HepG2 (cell line): Measurements from ENCODE around the gene GPRC5D. TPM values are rescaled to one million over a fixed set of nuclear protein-coding genes. Genes with fewer than 3 reads are reported as not detected.

ENCODE experiments used
- ATAC-seq: fragments of 200-7000 bp; cut with Tn5 transposase; 3 replicates; pipeline ENCODE4 v1.9.1; 2020; ENCODE audit warnings: mild to moderate bottlenecking, moderate library complexity
- BruUV-seq: library from RNA; stranded (reverse); fragments of 400-500 nt; replicated peaks from 2 replicates; lab custom pipeline; 2021; lab: Mats Ljungman, UMichigan
- CTCF ChIA-PET: fragments of 300-600 bp; formaldehyde crosslinking; extraction: SDS; loops from one replicate; lab custom pipeline; 2021; ENCODE audit warnings: low total read pairs, inconsistent platforms, low intra/inter-chr PET ratio; lab: Yijun Ruan, JAX
- POLR2A ChIA-PET: fragments of 350-600 bp; sonication (Branson Sonifier 250); formaldehyde crosslinking; loops from one replicate; lab custom pipeline; 2020; ENCODE audit warnings: antibody characterized with exemption, inconsistent platforms; lab: Yijun Ruan, JAX
- DNase-seq: peaks from one replicate; pipeline ENCODE4 v3.0.0-alpha.2; 2015; ENCODE audit warnings: low spot score
- FAIRE-seq: peaks from 3 replicates; lab custom pipeline; 2011; peaks lifted over from hg19 to GRCh38; lab: Jason Lieb, UNC
- H2AFZ ChIP-seq: one replicate; pipeline ENCODE4 v1.6.1; 2011; ENCODE audit warnings: low read length, inconsistent platforms
- H3K27ac ChIP-seq: fragments of 300-600 bp; 3 replicates; pipeline ENCODE4 v1.8.0; 2011; ENCODE audit warnings: mixed run types, mild to moderate bottlenecking, mixed read lengths, low read length, inconsistent platforms; ENCODE audit not compliant: insufficient read depth; ENCODE audit errors: extremely low read length
- H3K27me3 ChIP-seq, 2 experiments: fragments of 200-600 bp in 1 of 2; 2 replicates in 1 of 2; 3 replicates in 1 of 2; pipeline versions ENCODE4 v1.6.0 to v1.8.0; 2011; ENCODE audit warnings: low read length in 2 of 2, mild to moderate bottlenecking in 2 of 2, moderate library complexity in 2 of 2, inconsistent platforms in 1 of 2; ENCODE audit not compliant: insufficient read depth in 2 of 2, control insufficient read depth in 1 of 2
- H3K36me3 ChIP-seq, 2 experiments: fragments of 200-600 bp in 1 of 2; replicated peaks in 1 of 2; 2 replicates in 1 of 2; 3 replicates in 1 of 2; pipeline versions ENCODE4 v1.5.1 to v1.8.0; 2011; ENCODE audit warnings: low read length in 2 of 2, inconsistent platforms in 1 of 2; ENCODE audit not compliant: insufficient read depth in 2 of 2, control insufficient read depth in 1 of 2
- H3K4me1 ChIP-seq: 2 replicates; pipeline ENCODE4 v1.5.1; 2012; ENCODE audit warnings: low read length, inconsistent platforms; ENCODE audit not compliant: insufficient read depth
- H3K4me2 ChIP-seq: 2 replicates; pipeline ENCODE4 v1.6.0; 2011; ENCODE audit warnings: low read depth, low read length, inconsistent platforms
- H3K4me3 ChIP-seq, 3 experiments: fragments of 200-600 bp in 1 of 3; sonication (generic), shearing (Covaris generic) in 1 of 3; replicated peaks in 1 of 3; 2 replicates each; pipeline ENCODE4 v1.5.1; 2011 to 2016; ENCODE audit warnings: low read length in 3 of 3, inconsistent platforms in 2 of 3, low read depth in 2 of 3, mild to moderate bottlenecking in 2 of 3, control low read depth in 1 of 3, mixed read lengths in 1 of 3; ENCODE audit not compliant: insufficient read depth in 1 of 3
- H3K79me2 ChIP-seq: one replicate; pipeline ENCODE4 v1.6.1; 2011; ENCODE audit warnings: low read length, inconsistent platforms; ENCODE audit not compliant: insufficient read depth
- H3K9ac ChIP-seq: 2 replicates; pipeline ENCODE4 v1.6.0; 2011; ENCODE audit warnings: mild to moderate bottlenecking, low read depth, low read length, inconsistent platforms; ENCODE audit not compliant: insufficient read depth
- H3K9me3 ChIP-seq: 2 replicates; pipeline ENCODE4 v1.5.1; 2012; ENCODE audit warnings: mild to moderate bottlenecking, low read length
- H4K20me1 ChIP-seq: 2 replicates; pipeline ENCODE4 v1.6.0; 2011; ENCODE audit warnings: inconsistent platforms, mild to moderate bottlenecking, low read length, moderate library complexity; ENCODE audit not compliant: insufficient read depth
- BRD4 ChIP-seq: sonication (generic); formaldehyde crosslinking; IDR thresholded peaks from 2 replicates; pipeline ENCODE4 v1.4.0; 2020; ENCODE audit warnings: missing genetic modification reagents
- CSRNP2 ChIP-seq: sonication (generic); formaldehyde crosslinking; conservative IDR thresholded peaks from 2 replicates; pipeline ENCODE4 v1.8.0; 2022; ENCODE audit warnings: low read depth, missing genetic modification reagents
- MED8 ChIP-seq: sonication (generic); formaldehyde crosslinking; IDR thresholded peaks from 2 replicates; pipeline ENCODE4 v1.8.1; 2023; ENCODE audit warnings: mild to moderate bottlenecking, missing genetic modification reagents; ENCODE audit not compliant: insufficient replicate concordance
- MTF2 ChIP-seq: sonication (generic); formaldehyde crosslinking; IDR thresholded peaks from 2 replicates; pipeline ENCODE4 v1.5.0; 2020; ENCODE audit warnings: missing genetic modification reagents, borderline replicate concordance
- MYC ChIP-seq: sonication (generic); formaldehyde crosslinking; IDR thresholded peaks from 2 replicates; pipeline ENCODE4 v1.9.0; 2021; ENCODE audit warnings: missing genetic modification reagents, borderline replicate concordance
- RBM22 ChIP-seq: fragments of 200-400 bp; formaldehyde crosslinking; optimal IDR thresholded peaks from 2 replicates; pipeline ENCODE3; 2017; ENCODE audit warnings: mild to moderate bottlenecking, low read length, moderate library complexity
- SP140L ChIP-seq: sonication (generic); formaldehyde crosslinking; IDR thresholded peaks from 2 replicates; pipeline ENCODE4 v1.4.0; 2020; ENCODE audit warnings: missing genetic modification reagents, borderline replicate concordance
- SSRP1 ChIP-seq: IDR thresholded peaks from 2 replicates; pipeline ENCODE4 v1.6.1; 2016; ENCODE audit warnings: control low read depth
- THRA ChIP-seq: sonication (generic); formaldehyde crosslinking; IDR thresholded peaks from 2 replicates; pipeline ENCODE4 v1.4.0; 2020; ENCODE audit warnings: missing genetic modification reagents, borderline replicate concordance
- XRCC5 ChIP-seq: fragments of 200-400 bp; formaldehyde crosslinking; optimal IDR thresholded peaks from 2 replicates; pipeline ENCODE3; 2017; ENCODE audit warnings: mild to moderate bottlenecking, low read length
- ZNF264 ChIP-seq: sonication (generic); formaldehyde crosslinking; IDR thresholded peaks from 2 replicates; pipeline ENCODE4 v1.4.0; 2020; ENCODE audit warnings: missing genetic modification reagents
- ZNF768 ChIP-seq: sonication (generic); formaldehyde crosslinking; IDR thresholded peaks from 2 replicates; pipeline ENCODE4 v1.4.0; 2020; ENCODE audit warnings: missing genetic modification reagents
- ZNF883 ChIP-seq: sonication (generic); formaldehyde crosslinking; IDR thresholded peaks from 2 replicates; pipeline ENCODE4 v1.5.1; 2020; ENCODE audit warnings: mild to moderate bottlenecking, missing genetic modification reagents; ENCODE audit errors: not compliant biosample characterization
- WGBS: methylation state at CpG from one replicate; pipeline ENCODE4 v1.1.6; 2017; ENCODE audit warnings: low lambda C conversion rate; 5-methylcytosine and 5-hydroxymethylcytosine counted together
- in situ Hi-C: cut with HindIII; loops from 2 replicates; pipeline ENCODE4 v1.10.0; 2017; ENCODE audit warnings: low pct_unique_long_range_greater_than_20kb; ENCODE audit not compliant: extremely low pct_ligation_motif_present
- intact Hi-C: fragments of 100-400 bp; cut with micrococcal nuclease; formaldehyde crosslinking; loops from one replicate; pipeline ENCODE4 v1.10.0; 2022; ENCODE audit not compliant: unreplicated experiment
- polyA plus RNA-seq, 8 experiments: library from polyadenylated mRNA; depleted of rRNA in 3 of 8; stranded (reverse) in 7 of 8; unstranded in 1 of 8; fragments of >200 nt; fragmentation: Illumina TruSeq in 4 of 8; extraction: Trizol in 4 of 8; gene quantifications; 2 replicates each; pipeline versions ENCODE4 v1.2.1 to v1.2.3, GENCODE V29; 2011 to 2016; ENCODE audit warnings: low read depth in 4 of 8, missing spikeins in 1 of 8, mixed read lengths in 1 of 8; ENCODE audit not compliant: insufficient read depth in 1 of 8
- total RNA-seq, 5 experiments: library from RNA; depleted of rRNA; stranded (reverse); fragments of >200 nt; fragmentation: Illumina TruSeq; extraction: Trizol; gene quantifications; 2 replicates each; pipeline ENCODE4 v1.2.3, GENCODE V29; 2016; ENCODE audit warnings: low read depth in 1 of 5
- TF ChIP-seq, protein P1 (sequence below): sonication (generic); formaldehyde crosslinking; IDR thresholded peaks from 2 replicates; pipeline ENCODE4 v1.8.0; 2023; ENCODE audit warnings: mild to moderate bottlenecking, missing genetic modification reagents

Gene GPRC5D
- total and polyA plus RNA-seq, 2 of the 13 experiments (the other 11 are each of a cell fraction or from before 2014, with no cell fraction given) = not detected

DNA sequence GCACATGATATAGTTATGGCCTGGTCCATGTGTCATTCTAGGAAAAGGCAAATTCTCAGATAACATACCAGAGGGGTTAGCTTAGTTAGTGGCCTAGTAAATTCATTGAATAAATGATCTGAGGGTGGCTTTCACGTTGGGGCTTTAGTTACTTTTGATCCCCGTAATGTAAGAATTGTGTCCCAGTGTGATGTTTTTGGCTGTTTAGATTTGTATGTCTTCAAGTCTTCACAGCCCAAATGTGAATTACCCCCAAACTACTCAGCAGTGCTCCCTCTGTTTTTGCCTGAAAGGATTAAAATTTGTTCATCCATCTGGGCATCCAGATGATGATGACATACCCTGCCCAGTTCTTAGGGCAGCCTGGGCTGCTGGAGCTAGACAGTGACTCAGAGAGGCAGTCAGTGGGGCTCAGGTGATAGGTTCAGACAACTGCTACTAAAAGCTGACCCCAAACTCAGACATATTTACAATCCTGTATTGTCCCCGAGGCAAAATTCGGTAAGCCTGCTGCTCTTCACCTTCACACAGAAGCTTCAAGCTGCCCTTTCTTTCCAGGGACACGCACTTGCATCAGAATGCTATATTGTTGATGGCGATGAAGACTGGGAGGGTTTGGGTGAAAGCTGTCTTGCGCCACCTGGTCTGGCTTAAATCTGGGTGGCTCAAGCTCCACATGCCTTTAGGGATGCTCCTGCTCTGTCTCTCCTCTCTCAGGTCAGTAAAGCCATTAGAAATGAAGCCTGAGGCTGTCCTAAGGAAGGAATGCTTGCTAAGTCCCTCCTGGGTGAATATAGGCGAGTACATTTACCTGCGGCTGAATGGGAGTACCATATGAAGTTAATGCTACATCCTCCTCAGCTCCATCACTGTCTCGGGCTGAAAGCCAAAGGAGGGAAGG, 10.3 kb downstream of the GPRC5D start:
- BruUV-seq = no TSS peak
- Histone ChIP-seq H3K4me3 (no peak overlapping the region), H3K9ac (no peak overlapping the region), H3K27me3 (no peaks in the 10 kb centered on the region), H3K27ac (no peak overlapping the region), H3K4me1 (peaks cover 18% of the 10 kb centered on the region), H3K36me3 (peaks cover 0 to 4% of the 10 kb centered on the region in 2 experiments; a peak in 1 of 5 replicates), H3K4me2 (no peak overlapping the region), H3K79me2 (no peaks in the 10 kb centered on the region), H3K9me3 (no peaks in the 10 kb centered on the region), H2AFZ (no peak overlapping the region), H4K20me1 (no peaks in the 10 kb centered on the region)
- DNase-seq = no peak
- ChIA-PET CTCF (no interaction called here), POLR2A (no interaction called here)
- in situ Hi-C loops = no loop called here
- FAIRE-seq = no peak
- no peak for ATAC-seq
- intact Hi-C loops = no loop called here
- 88% methylated on average over 10 of the region's 10 CpGs for WGBS
- TF ChIP-seq, protein P1, sequence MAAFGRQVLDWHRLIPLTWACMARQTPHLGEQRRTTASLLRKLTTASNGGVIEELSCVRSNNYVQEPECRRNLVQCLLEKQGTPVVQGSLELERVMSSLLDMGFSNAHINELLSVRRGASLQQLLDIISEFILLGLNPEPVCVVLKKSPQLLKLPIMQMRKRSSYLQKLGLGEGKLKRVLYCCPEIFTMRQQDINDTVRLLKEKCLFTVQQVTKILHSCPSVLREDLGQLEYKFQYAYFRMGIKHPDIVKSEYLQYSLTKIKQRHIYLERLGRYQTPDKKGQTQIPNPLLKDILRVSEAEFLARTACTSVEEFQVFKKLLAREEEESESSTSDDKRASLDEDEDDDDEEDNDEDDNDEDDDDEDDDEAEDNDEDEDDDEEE = no peak
- TF ChIP-seq SSRP1 (CRISPR knock-in tag) (no peak), THRA (CRISPR knock-in tag) (no peak), MTF2 (CRISPR knock-in tag) (no peak), SP140L (CRISPR knock-in tag) (no peak), MYC (CRISPR knock-in tag) (no peak), CSRNP2 (CRISPR knock-in tag) (no peak), RBM22 (no peak), BRD4 (CRISPR knock-in tag) (no peak), XRCC5 (no peak), ZNF883 (CRISPR knock-in tag) (no peak), ZNF264 (CRISPR knock-in tag) (no peak), ZNF768 (no peak), MED8 (CRISPR knock-in tag) (no peak)
